ENCODE results near the gene ABTB2. TPM values are rescaled to one million over a fixed set of nuclear protein-coding genes. Genes with fewer than 3 reads are reported as not detected.

Gene ABTB2
- total and polyA plus RNA-seq, 2 donors: 1.6 to 2.6 TPM

GRCh38 chr11:34146411-34146810 lies 211.4 kb downstream of the ABTB2 start:
- Histone ChIP-seq H3K27ac (ENCODE audit: low read depth in 1 of 2, low read length in 1 of 2) (no peak overlapping the region), H3K36me3 (ENCODE audit: control insufficient read depth in 2 of 2, insufficient read depth in 2 of 2, low read length in 1 of 2) (peaks cover 64 to 97% of the 10 kb centered on the region in 2 donors)
- WGBS: 96% methylated on average over 12 of the region's 12 CpGs

GRCh38 chr11:34145847-34146381 lies 211.9 kb downstream of the ABTB2 start:
- H3K36me3 ChIP-seq (ENCODE audit: control insufficient read depth in 2 of 2, insufficient read depth in 2 of 2, low read length in 1 of 2): peaks cover 69 to 97% of the 10 kb centered on the region in 2 donors
- no peaks in the 10 kb centered on the region for H3K27me3 ChIP-seq (ENCODE audit: control insufficient read depth in 2 of 2, insufficient read depth in 1 of 2, low read length in 1 of 2)
- H3K4me3 ChIP-seq (ENCODE audit: low read length in 2 of 2): no peak overlapping the region
- WGBS: 84% methylated on average over 8 of the region's 8 CpGs
- no peak for DNase-seq (ENCODE audit: low read depth in 6 of 9, low spot score in 9 of 9)
- no peak overlapping the region for H3K27ac ChIP-seq (ENCODE audit: low read depth in 1 of 2, low read length in 1 of 2)
- no peaks in the 10 kb centered on the region for H3K4me1 ChIP-seq (ENCODE audit: control insufficient read depth in 2 of 2, insufficient read depth in 2 of 2, low read length in 2 of 2)
- no peaks in the 10 kb centered on the region for H3K9me3 ChIP-seq (ENCODE audit: control insufficient read depth in 2 of 2, insufficient read depth in 1 of 2, low read length in 1 of 2)

More at GRCh38 chr11:34146411-34146810, 211.4 kb downstream of the ABTB2 start:
- Histone ChIP-seq H3K9me3 (ENCODE audit: control insufficient read depth in 2 of 2, insufficient read depth in 1 of 2, low read length in 1 of 2) (no peaks in the 10 kb centered on the region), H3K4me3 (ENCODE audit: low read length in 2 of 2) (no peak overlapping the region), H3K4me1 (ENCODE audit: control insufficient read depth in 2 of 2, insufficient read depth in 2 of 2, low read length in 2 of 2) (no peaks in the 10 kb centered on the region), H3K27me3 (ENCODE audit: control insufficient read depth in 2 of 2, insufficient read depth in 1 of 2, low read length in 1 of 2) (no peaks in the 10 kb centered on the region)
- no peak for DNase-seq (ENCODE audit: low read depth in 6 of 9, low spot score in 9 of 9)

GRCh38 chr11:34145073-34145472 lies 212.7 kb downstream of the ABTB2 start:
- DNase-seq (ENCODE audit: low read depth in 6 of 9, low spot score in 9 of 9): no peak
- H3K4me3 ChIP-seq (ENCODE audit: low read length in 2 of 2): no peak overlapping the region
- H3K27ac ChIP-seq (ENCODE audit: low read depth in 1 of 2, low read length in 1 of 2): no peak overlapping the region
- H3K9me3 ChIP-seq (ENCODE audit: control insufficient read depth in 2 of 2, insufficient read depth in 1 of 2, low read length in 1 of 2): no peaks in the 10 kb centered on the region
- WGBS: 97% methylated on average over 5 of the region's 5 CpGs
- H3K4me1 ChIP-seq (ENCODE audit: control insufficient read depth in 2 of 2, insufficient read depth in 2 of 2, low read length in 2 of 2): no peaks in the 10 kb centered on the region
- H3K36me3 ChIP-seq (ENCODE audit: control insufficient read depth in 2 of 2, insufficient read depth in 2 of 2, low read length in 1 of 2): peaks cover 74 to 99% of the 10 kb centered on the region in 2 donors
- no peaks in the 10 kb centered on the region for H3K27me3 ChIP-seq (ENCODE audit: control insufficient read depth in 2 of 2, insufficient read depth in 1 of 2, low read length in 1 of 2)

GRCh38 chr11:34143048-34143447 lies 214.8 kb downstream of the ABTB2 start:
- Histone ChIP-seq H3K4me3 (ENCODE audit: low read length in 2 of 2) (no peak overlapping the region), H3K4me1 (ENCODE audit: control insufficient read depth in 2 of 2, insufficient read depth in 2 of 2, low read length in 2 of 2) (no peaks in the 10 kb centered on the region), H3K9me3 (ENCODE audit: control insufficient read depth in 2 of 2, insufficient read depth in 1 of 2, low read length in 1 of 2) (no peaks in the 10 kb centered on the region), H3K27ac (ENCODE audit: low read depth in 1 of 2, low read length in 1 of 2) (no peak overlapping the region), H3K27me3 (ENCODE audit: control insufficient read depth in 2 of 2, insufficient read depth in 1 of 2, low read length in 1 of 2) (no peaks in the 10 kb centered on the region), H3K36me3 (ENCODE audit: control insufficient read depth in 2 of 2, insufficient read depth in 2 of 2, low read length in 1 of 2) (peaks cover 77 to 98% of the 10 kb centered on the region in 2 donors)
- DNase-seq (ENCODE audit: low read depth in 6 of 9, low spot score in 9 of 9): no peak
- WGBS: 97% methylated on average over 2 of the region's 2 CpGs

GRCh38 chr11:34140149-34140548 lies 217.7 kb downstream of the ABTB2 start:
- peaks cover 74 to 91% of the 10 kb centered on the region in 2 donors for H3K36me3 ChIP-seq (ENCODE audit: control insufficient read depth in 2 of 2, insufficient read depth in 2 of 2, low read length in 1 of 2)
- H3K4me3 ChIP-seq (ENCODE audit: low read length in 2 of 2): no peak overlapping the region
- DNase-seq (ENCODE audit: low read depth in 6 of 9, low spot score in 9 of 9): no peak
- no peaks in the 10 kb centered on the region for H3K27me3 ChIP-seq (ENCODE audit: control insufficient read depth in 2 of 2, insufficient read depth in 1 of 2, low read length in 1 of 2)
- no peak overlapping the region for H3K27ac ChIP-seq (ENCODE audit: low read depth in 1 of 2, low read length in 1 of 2)
- 97% methylated on average over 11 of the region's 11 CpGs for WGBS
- no peaks in the 10 kb centered on the region for H3K4me1 ChIP-seq (ENCODE audit: control insufficient read depth in 2 of 2, insufficient read depth in 2 of 2, low read length in 2 of 2)
- no peaks in the 10 kb centered on the region for H3K9me3 ChIP-seq (ENCODE audit: control insufficient read depth in 2 of 2, insufficient read depth in 1 of 2, low read length in 1 of 2)

- WGBS: 94% methylated on average over 7 of the region's 7 CpGs
- DNase-seq (ENCODE audit: low read depth in 6 of 9, low spot score in 9 of 9): no peak
- no peaks in the 10 kb centered on the region for H3K27me3 ChIP-seq (ENCODE audit: control insufficient read depth in 2 of 2, insufficient read depth in 1 of 2, low read length in 1 of 2)
- H3K4me1 ChIP-seq (ENCODE audit: control insufficient read depth in 2 of 2, insufficient read depth in 2 of 2, low read length in 2 of 2): no peaks in the 10 kb centered on the region
- H3K4me3 ChIP-seq (ENCODE audit: low read length in 2 of 2): no peak overlapping the region
- H3K36me3 ChIP-seq (ENCODE audit: control insufficient read depth in 2 of 2, insufficient read depth in 2 of 2, low read length in 1 of 2): peaks cover 75 to 91% of the 10 kb centered on the region in 2 donors
- no peaks in the 10 kb centered on the region for H3K9me3 ChIP-seq (ENCODE audit: control insufficient read depth in 2 of 2, insufficient read depth in 1 of 2, low read length in 1 of 2)
- H3K27ac ChIP-seq (ENCODE audit: low read depth in 1 of 2, low read length in 1 of 2): no peak overlapping the region
Measured at GRCh38 chr11:34139346-34139745, 218.5 kb downstream of the ABTB2 start.

- no peaks in the 10 kb centered on the region for H3K27me3 ChIP-seq (ENCODE audit: control insufficient read depth in 2 of 2, insufficient read depth in 1 of 2, low read length in 1 of 2)
- WGBS: 98% methylated on average over 8 of the region's 8 CpGs
- no peak for DNase-seq (ENCODE audit: low read depth in 6 of 9, low spot score in 9 of 9)
Measured at GRCh38 chr11:34136420-34136819, 221.4 kb downstream of the ABTB2 start.

GRCh38 chr11:34135439-34135838 lies 222.4 kb downstream of the ABTB2 start:
- DNase-seq (ENCODE audit: low read depth in 6 of 9, low spot score in 9 of 9): no peak
- Histone ChIP-seq H3K9me3 (ENCODE audit: control insufficient read depth in 2 of 2, insufficient read depth in 1 of 2, low read length in 1 of 2) (no peaks in the 10 kb centered on the region), H3K27ac (ENCODE audit: low read depth in 1 of 2, low read length in 1 of 2) (no peak overlapping the region), H3K27me3 (ENCODE audit: control insufficient read depth in 2 of 2, insufficient read depth in 1 of 2, low read length in 1 of 2) (no peaks in the 10 kb centered on the region), H3K4me1 (ENCODE audit: control insufficient read depth in 2 of 2, insufficient read depth in 2 of 2, low read length in 2 of 2) (no peaks in the 10 kb centered on the region), H3K36me3 (ENCODE audit: control insufficient read depth in 2 of 2, insufficient read depth in 2 of 2, low read length in 1 of 2) (peaks cover 53 to 85% of the 10 kb centered on the region in 2 donors), H3K4me3 (ENCODE audit: low read length in 2 of 2) (no peak overlapping the region)
- WGBS: 97% methylated on average over 3 of the region's 3 CpGs

More at GRCh38 chr11:34136420-34136819, 221.4 kb downstream of the ABTB2 start:
- Histone ChIP-seq H3K9me3 (ENCODE audit: control insufficient read depth in 2 of 2, insufficient read depth in 1 of 2, low read length in 1 of 2) (no peaks in the 10 kb centered on the region), H3K4me1 (ENCODE audit: control insufficient read depth in 2 of 2, insufficient read depth in 2 of 2, low read length in 2 of 2) (no peaks in the 10 kb centered on the region), H3K36me3 (ENCODE audit: control insufficient read depth in 2 of 2, insufficient read depth in 2 of 2, low read length in 1 of 2) (peaks cover 60 to 85% of the 10 kb centered on the region in 2 donors), H3K27ac (ENCODE audit: low read depth in 1 of 2, low read length in 1 of 2) (no peak overlapping the region), H3K4me3 (ENCODE audit: low read length in 2 of 2) (no peak overlapping the region)

- H3K27ac ChIP-seq (ENCODE audit: low read depth in 1 of 2, low read length in 1 of 2): no peak overlapping the region
- no peak for DNase-seq (ENCODE audit: low read depth in 6 of 9, low spot score in 9 of 9)
- peaks cover 47 to 83% of the 10 kb centered on the region in 2 donors for H3K36me3 ChIP-seq (ENCODE audit: control insufficient read depth in 2 of 2, insufficient read depth in 2 of 2, low read length in 1 of 2)
- H3K27me3 ChIP-seq (ENCODE audit: control insufficient read depth in 2 of 2, insufficient read depth in 1 of 2, low read length in 1 of 2): no peaks in the 10 kb centered on the region
- no peaks in the 10 kb centered on the region for H3K4me1 ChIP-seq (ENCODE audit: control insufficient read depth in 2 of 2, insufficient read depth in 2 of 2, low read length in 2 of 2)
- H3K9me3 ChIP-seq (ENCODE audit: control insufficient read depth in 2 of 2, insufficient read depth in 1 of 2, low read length in 1 of 2): no peaks in the 10 kb centered on the region
- no peak overlapping the region for H3K4me3 ChIP-seq (ENCODE audit: low read length in 2 of 2)
- WGBS: 98% methylated on average over 5 of the region's 5 CpGs
Measured at GRCh38 chr11:34134765-34135164, 223.0 kb downstream of the ABTB2 start.
